HG03095 (cell line): Measurements from ENCODE around the gene TCF15.

Experiments
- ATAC-seq: cut with Tn5 transposase; IDR thresholded peaks from one replicate; pipeline ENCODE4 v1.9.1; 2021; ENCODE audit warnings: moderate library complexity; ENCODE audit not compliant: unreplicated experiment

The TCF15 gene

GRCh38 chr20:556984-557383 is 53.1 kb downstream of the TCF15 start:
- no peak for ATAC-seq

- no peak for ATAC-seq
These were observed 54.1 kb downstream of the TCF15 start for GRCh38 chr20:555976-556385.
